Measurements from ENCODE around the gene SLC35F1. TPM values are rescaled to one million over a fixed set of nuclear protein-coding genes. Genes with fewer than 3 reads are reported as not detected.
A peak's percentile ranks its signal among the peaks of the same experiment; 100 is the strongest.

The SLC35F1 gene
- total RNA-seq, 1 donor from 2014 or later, result not detected

GRCh38 chr6:118042855-118043254 lies 135.8 kb downstream of the SLC35F1 start:
- Mint-ChIP-seq H3K27me3 (ENCODE audit: unreplicated experiment) (no peaks in the 10 kb centered on the region), H3K27ac (ENCODE audit: unreplicated experiment) (no peak overlapping the region), H3K9me3 (ENCODE audit: unreplicated experiment) (no peaks in the 10 kb centered on the region), H3K4me1 (ENCODE audit: unreplicated experiment) (no peaks in the 10 kb centered on the region), H3K36me3 (ENCODE audit: unreplicated experiment) (no peaks in the 10 kb centered on the region), H3K4me3 (ENCODE audit: unreplicated experiment) (no peak overlapping the region)
- TF ChIP-seq CTCF (IDR thresholded peaks at IDR 0.05), result no peak
- no peak for DNase-seq (ENCODE audit: extremely low spot score, unreplicated experiment)

- no peaks in the 10 kb centered on the region for H3K9me3 Mint-ChIP-seq (ENCODE audit: unreplicated experiment)
- H3K27ac Mint-ChIP-seq (ENCODE audit: unreplicated experiment), result no peak overlapping the region
- TF ChIP-seq CTCF (IDR thresholded peaks at IDR 0.05), result no peak
- H3K36me3 Mint-ChIP-seq (ENCODE audit: unreplicated experiment), result no peaks in the 10 kb centered on the region
- H3K27me3 Mint-ChIP-seq (ENCODE audit: unreplicated experiment), result no peaks in the 10 kb centered on the region
- no peaks in the 10 kb centered on the region for H3K4me1 Mint-ChIP-seq (ENCODE audit: unreplicated experiment)
- H3K4me3 Mint-ChIP-seq (ENCODE audit: unreplicated experiment), result no peak overlapping the region
- no peak for DNase-seq (ENCODE audit: extremely low spot score, unreplicated experiment)
Measured at GRCh38 chr6:118044275-118044674, 137.2 kb downstream of the SLC35F1 start.

- no peaks in the 10 kb centered on the region for H3K4me1 Mint-ChIP-seq (ENCODE audit: unreplicated experiment)
- no peak for TF ChIP-seq CTCF (IDR thresholded peaks at IDR 0.05)
- no peaks in the 10 kb centered on the region for H3K9me3 Mint-ChIP-seq (ENCODE audit: unreplicated experiment)
- no peaks in the 10 kb centered on the region for H3K36me3 Mint-ChIP-seq (ENCODE audit: unreplicated experiment)
- no peak overlapping the region for H3K27ac Mint-ChIP-seq (ENCODE audit: unreplicated experiment)
- H3K27me3 Mint-ChIP-seq (ENCODE audit: unreplicated experiment), result peaks cover 10% of the 10 kb centered on the region
- DNase-seq (ENCODE audit: extremely low spot score, unreplicated experiment), result no peak
- H3K4me3 Mint-ChIP-seq (ENCODE audit: unreplicated experiment), result no peak overlapping the region
Measured at GRCh38 chr6:118054082-118054481, 147.0 kb downstream of the SLC35F1 start.

- no peak for TF ChIP-seq CTCF (IDR thresholded peaks at IDR 0.05)
- H3K27ac Mint-ChIP-seq (ENCODE audit: unreplicated experiment), result no peak overlapping the region
- H3K4me1 Mint-ChIP-seq (ENCODE audit: unreplicated experiment), result no peaks in the 10 kb centered on the region
- H3K4me3 Mint-ChIP-seq (ENCODE audit: unreplicated experiment), result no peak overlapping the region
- no peaks in the 10 kb centered on the region for H3K36me3 Mint-ChIP-seq (ENCODE audit: unreplicated experiment)
- no peak for DNase-seq (ENCODE audit: extremely low spot score, unreplicated experiment)
- H3K9me3 Mint-ChIP-seq (ENCODE audit: unreplicated experiment), result no peaks in the 10 kb centered on the region
- H3K27me3 Mint-ChIP-seq (ENCODE audit: unreplicated experiment), result peaks cover 10% of the 10 kb centered on the region
Measured at GRCh38 chr6:118061666-118062065, 154.6 kb downstream of the SLC35F1 start.

- TF ChIP-seq CTCF (IDR thresholded peaks at IDR 0.05), result peak; percentile 17
- Mint-ChIP-seq H3K27ac (ENCODE audit: unreplicated experiment) (no peak overlapping the region), H3K36me3 (ENCODE audit: unreplicated experiment) (no peaks in the 10 kb centered on the region), H3K4me3 (ENCODE audit: unreplicated experiment) (no peak overlapping the region), H3K4me1 (ENCODE audit: unreplicated experiment) (no peaks in the 10 kb centered on the region), H3K27me3 (ENCODE audit: unreplicated experiment) (peaks cover 8% of the 10 kb centered on the region), H3K9me3 (ENCODE audit: unreplicated experiment) (no peaks in the 10 kb centered on the region)
- DNase-seq (ENCODE audit: extremely low spot score, unreplicated experiment), result no peak
Measured at GRCh38 chr6:118080547-118080946, 173.5 kb downstream of the SLC35F1 start.
